NK-92 treated with Interleukin-12 subunit alpha and Interleukin-12 subunit beta, amount 100 ng/mL, for 24 hours (cell line): Measurements from ENCODE around the gene WDR86.

ENCODE experiments used
- DNase-seq: peaks from one replicate; lab custom pipeline; 2025; lab: John Stamatoyannopoulos, UW

Gene WDR86

DNA sequence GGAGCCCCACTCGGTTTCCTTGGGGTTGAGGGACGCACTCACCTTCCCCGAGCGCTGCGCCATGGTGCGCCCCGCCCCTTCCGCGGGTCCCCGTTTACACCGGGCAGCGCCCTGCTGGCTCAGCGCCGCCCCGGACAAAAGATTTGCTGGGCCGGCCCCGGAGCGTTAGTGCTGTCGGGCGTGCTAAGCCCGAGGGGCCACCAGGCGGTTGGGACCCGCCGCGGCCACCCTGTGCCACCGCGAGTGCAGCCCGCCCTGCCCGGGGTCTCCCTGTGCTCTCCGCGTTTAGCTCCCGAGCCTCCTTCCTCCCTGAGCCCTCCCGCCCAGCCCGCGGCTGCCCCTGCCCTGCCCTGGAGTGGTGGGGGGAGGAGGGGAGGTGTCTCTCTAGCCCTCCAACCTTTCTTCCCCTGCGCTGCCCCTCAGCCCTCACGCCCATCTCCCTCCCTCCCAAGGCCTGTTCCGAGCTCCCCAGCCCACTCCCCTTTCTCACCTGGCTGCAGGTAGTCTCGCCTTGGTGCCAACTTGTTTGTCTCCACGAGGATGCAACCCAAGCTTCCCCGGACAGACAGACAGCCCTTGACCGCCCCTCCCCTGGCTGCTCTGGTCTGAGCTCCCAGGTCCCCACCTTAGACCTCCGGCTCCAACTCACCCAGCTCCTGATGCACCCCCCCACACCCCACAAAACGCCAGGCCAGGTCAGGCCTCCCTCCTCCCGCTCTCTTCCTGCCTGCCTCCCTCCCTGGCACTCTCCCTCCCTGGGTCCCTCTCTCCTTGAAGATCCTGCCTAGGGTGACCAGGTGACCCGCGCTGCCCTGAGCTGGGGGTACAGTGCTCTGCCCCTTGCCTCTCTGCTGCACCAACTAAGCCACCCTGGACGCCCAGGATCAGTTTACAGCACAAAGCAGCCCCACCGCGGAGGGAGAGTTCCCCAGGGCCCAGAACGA is 30.3 kb upstream of the WDR86 start, which contains the start of gene CRYGN:
TSS of gene CRYGN (minus strand) at position 287 of the 944 bp plus-strand sequence. CDS start at position 63, 224 bp downstream.
- no peak for DNase-seq

GRCh38 chr7:151438864-151439601 is 29.2 kb upstream of the WDR86 start:
- no peak for DNase-seq

GRCh38 chr7:151437866-151438516 is 28.2 kb upstream of the WDR86 start:
- no peak for DNase-seq

DNA sequence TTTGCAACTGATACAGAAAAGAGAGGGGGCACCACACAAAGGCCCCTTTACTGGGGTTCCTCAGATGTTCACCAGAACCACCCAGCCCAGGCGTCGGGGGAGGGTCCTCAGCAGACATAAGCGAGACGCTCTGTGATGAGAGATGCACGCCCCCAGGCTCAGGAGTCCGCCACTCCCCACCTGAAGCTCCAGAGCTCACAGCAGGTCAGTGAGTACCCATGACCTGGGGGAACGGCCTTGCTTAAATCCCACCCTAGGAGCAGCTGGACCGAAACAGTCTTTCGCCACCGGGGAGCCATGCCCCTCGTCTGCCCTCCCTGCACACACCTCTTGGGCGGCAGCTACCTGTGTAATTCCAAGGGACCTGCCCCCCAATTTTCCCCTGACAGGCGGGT is 27.3 kb upstream of the WDR86 start:
- no peak for DNase-seq

- DNase-seq, result no peak
Observed at GRCh38 chr7:151436446-151437158, 26.8 kb upstream of the WDR86 start.

- no peak for DNase-seq
Observed at GRCh38 chr7:151435971-151436370, 26.1 kb upstream of the WDR86 start.

- DNase-seq, result no peak
Observed at GRCh38 chr7:151435103-151435916, 25.5 kb upstream of the WDR86 start.

DNA sequence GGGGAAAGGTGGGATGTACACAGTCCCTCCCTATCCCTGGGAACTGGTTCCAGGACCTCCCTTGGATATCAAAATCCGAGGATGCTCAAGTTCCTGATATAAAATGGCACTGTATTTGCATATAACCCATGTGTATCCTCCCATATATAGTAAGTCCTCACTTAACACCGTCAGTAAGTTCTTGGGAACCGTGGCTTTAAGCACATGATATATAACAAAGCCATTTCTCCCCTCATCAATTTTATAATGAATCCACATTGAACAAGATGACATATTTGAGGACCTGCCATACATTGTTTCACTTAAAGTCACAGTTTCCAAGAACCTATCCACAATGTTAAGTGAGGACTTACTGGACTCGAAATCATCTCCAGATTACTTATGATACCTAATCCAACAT is 24.7 kb upstream of the WDR86 start:
- DNase-seq, result no peak

GRCh38 chr7:151433721-151434400 is 24.0 kb upstream of the WDR86 start:
- no peak for DNase-seq

- DNase-seq, result no peak
Observed at GRCh38 chr7:151432658-151433521, 23.1 kb upstream of the WDR86 start.

- DNase-seq, result no peak
Observed at GRCh38 chr7:151431768-151432311, 22.0 kb upstream of the WDR86 start.

DNA sequence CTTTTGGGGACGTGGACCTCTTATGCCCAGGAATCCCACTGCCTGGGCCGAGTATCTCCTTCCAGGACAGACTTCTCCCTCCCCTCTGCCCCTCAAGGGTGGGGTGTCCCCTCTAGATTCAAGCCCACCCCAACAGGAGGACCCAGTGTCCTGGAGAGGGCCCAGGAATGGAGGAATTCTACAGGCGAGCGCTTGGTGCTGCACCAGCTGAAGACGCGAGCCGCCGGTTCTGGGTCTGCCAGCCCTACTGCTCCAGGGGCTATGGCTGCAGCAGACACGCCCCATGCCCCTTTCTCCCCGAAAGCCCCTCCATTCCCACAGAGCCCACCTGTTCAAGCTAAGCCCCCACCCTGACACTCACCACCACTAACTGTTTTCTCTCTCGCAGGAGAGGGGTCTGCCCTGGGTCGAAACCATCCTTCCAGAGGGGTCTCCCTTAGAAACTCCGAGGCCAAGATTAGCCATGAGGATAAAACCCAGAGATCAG is 21.5 kb upstream of the WDR86 start:
- DNase-seq, result no peak

- DNase-seq, result no peak
Observed at GRCh38 chr7:151430391-151431205, 20.8 kb upstream of the WDR86 start.

- DNase-seq, result no peak
Observed at GRCh38 chr7:151429560-151430331, 19.9 kb upstream of the WDR86 start.

- DNase-seq, result no peak
Observed at GRCh38 chr7:151429237-151429559, 19.4 kb upstream of the WDR86 start.

DNA sequence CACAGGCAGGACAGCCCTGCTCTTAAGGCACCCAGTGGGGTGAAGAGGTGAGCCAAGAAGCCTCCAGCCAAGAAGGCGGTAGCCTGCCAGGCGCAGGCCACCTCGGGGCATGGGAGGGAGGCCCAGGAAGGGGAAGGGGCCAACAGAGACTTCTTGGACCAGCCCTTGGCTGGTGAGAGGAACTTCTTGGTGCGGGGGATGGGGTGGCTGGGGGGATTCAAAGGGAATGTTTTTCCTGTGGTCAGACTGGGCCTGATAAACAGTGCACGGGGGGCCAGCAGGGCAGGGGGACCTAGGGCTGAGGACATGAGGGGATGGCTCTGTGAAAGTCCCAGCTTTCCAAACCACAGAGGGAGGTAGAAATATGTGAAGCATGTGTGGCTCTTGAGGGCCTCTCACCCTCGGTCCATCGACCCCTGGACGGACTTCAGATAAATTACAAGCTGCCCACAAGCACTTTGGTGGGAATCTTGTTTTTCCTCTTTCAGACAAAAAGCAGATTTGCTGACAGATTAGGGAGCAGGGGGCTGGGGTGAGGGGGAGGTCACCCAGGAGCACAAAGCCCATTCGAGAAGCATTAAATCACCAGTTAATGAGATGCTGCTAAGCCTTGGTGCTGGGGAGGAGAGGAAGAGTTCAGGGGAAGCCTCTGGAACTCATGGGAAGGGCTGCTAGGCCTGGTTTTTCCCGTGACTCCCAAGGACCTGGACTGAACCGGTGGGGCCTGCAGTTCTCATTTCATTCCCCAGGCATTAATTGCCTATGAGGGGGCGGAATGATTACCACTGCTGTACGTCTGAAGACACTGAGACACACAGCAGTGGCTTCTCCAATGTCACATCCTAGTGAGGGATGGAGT is 18.8 kb upstream of the WDR86 start:
- DNase-seq, result no peak
